AG04450 (cell line): Measurements from ENCODE around the gene ATM. TPM values are rescaled to one million over a fixed set of nuclear protein-coding genes. Genes with fewer than 3 reads are reported as not detected.

ENCODE experiments used
- CTCF ChIA-PET: fragments of 300-600, 350-600 bp; formaldehyde crosslinking; extraction: SDS; loops from one replicate; lab custom pipeline; 2022; ENCODE audit warnings: antibody characterized with exemption, inconsistent platforms; lab: Charles Lee
- POLR2A ChIA-PET: fragments of 350-600 bp; formaldehyde crosslinking; extraction: SDS; loops from one replicate; lab custom pipeline; 2021; ENCODE audit warnings: antibody characterized with exemption, inconsistent platforms; lab: Yijun Ruan, JAX
- DNase-seq: peaks from one replicate; pipeline ENCODE4 v3.0.0-alpha.2; 2011; ENCODE audit warnings: low read depth, low spot score
- H3K27ac ChIP-seq: one replicate; pipeline ENCODE4 v1.5.1; 2012; ENCODE audit warnings: low read depth, low read length, control low read depth
- H3K27me3 ChIP-seq: one replicate; pipeline ENCODE4 v1.6.0; 2012; ENCODE audit warnings: low read length; ENCODE audit not compliant: control insufficient read depth, insufficient read depth
- H3K4me3 ChIP-seq: 2 replicates; pipeline ENCODE4 v1.5.1; 2011; ENCODE audit warnings: mild to moderate bottlenecking, low read depth, low read length, control low read depth
- H3K9me3 ChIP-seq: 2 replicates; pipeline ENCODE4 v1.5.1; 2012; ENCODE audit warnings: low read length; ENCODE audit not compliant: control insufficient read depth, insufficient read depth
- polyA plus RNA-seq: library from polyadenylated mRNA; depleted of rRNA; stranded (reverse); fragments of >200 nt; gene quantifications from 2 replicates; pipeline ENCODE4 v1.2.3, GENCODE V29; 2011
- TF ChIP-seq, protein P1 (sequence below): IDR thresholded peaks from 2 replicates; pipeline ENCODE4 v1.5.1; 2011; ENCODE audit warnings: low read depth, low read length, control low read depth, inconsistent platforms

The ATM gene
- polyA plus RNA-seq, 1 experiment: 53.2 TPM

DNA sequence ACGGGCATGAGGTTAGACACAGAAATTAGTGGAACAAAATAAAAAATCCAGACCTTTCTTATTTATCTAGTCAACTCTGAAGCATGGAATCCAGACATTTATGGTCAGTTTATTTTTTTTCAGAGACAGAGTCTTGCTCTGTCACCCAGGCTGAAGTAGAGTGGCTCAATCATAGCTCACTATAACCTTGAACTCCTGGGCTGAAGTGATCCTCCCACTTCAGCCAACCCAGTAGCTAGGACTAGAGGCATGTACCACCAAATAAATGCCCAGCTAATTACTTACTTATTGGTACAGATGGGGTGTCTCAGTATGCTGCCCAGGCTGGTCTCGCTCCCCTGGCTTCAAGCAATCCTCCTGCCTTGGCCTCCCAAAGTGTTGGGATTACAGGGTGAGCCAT, 9.1 kb upstream of the ATM start:
- CTCF ChIA-PET: interaction anchor here (2.4 kb wide), 1 partner anchor 9 kb away, joined by 7 read pairs; the partner anchor contains the start of genes ATM and NPAT
- H3K27ac ChIP-seq: no peak overlapping the region
- TF ChIP-seq, protein P1, sequence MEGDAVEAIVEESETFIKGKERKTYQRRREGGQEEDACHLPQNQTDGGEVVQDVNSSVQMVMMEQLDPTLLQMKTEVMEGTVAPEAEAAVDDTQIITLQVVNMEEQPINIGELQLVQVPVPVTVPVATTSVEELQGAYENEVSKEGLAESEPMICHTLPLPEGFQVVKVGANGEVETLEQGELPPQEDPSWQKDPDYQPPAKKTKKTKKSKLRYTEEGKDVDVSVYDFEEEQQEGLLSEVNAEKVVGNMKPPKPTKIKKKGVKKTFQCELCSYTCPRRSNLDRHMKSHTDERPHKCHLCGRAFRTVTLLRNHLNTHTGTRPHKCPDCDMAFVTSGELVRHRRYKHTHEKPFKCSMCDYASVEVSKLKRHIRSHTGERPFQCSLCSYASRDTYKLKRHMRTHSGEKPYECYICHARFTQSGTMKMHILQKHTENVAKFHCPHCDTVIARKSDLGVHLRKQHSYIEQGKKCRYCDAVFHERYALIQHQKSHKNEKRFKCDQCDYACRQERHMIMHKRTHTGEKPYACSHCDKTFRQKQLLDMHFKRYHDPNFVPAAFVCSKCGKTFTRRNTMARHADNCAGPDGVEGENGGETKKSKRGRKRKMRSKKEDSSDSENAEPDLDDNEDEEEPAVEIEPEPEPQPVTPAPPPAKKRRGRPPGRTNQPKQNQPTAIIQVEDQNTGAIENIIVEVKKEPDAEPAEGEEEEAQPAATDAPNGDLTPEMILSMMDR: no peak
- no peaks in the 10 kb centered on the region for H3K9me3 ChIP-seq
- no peak for DNase-seq
- H3K4me3 ChIP-seq: no peak overlapping the region
- H3K27me3 ChIP-seq: no peaks in the 10 kb centered on the region
- POLR2A ChIA-PET: no interaction called here

DNA sequence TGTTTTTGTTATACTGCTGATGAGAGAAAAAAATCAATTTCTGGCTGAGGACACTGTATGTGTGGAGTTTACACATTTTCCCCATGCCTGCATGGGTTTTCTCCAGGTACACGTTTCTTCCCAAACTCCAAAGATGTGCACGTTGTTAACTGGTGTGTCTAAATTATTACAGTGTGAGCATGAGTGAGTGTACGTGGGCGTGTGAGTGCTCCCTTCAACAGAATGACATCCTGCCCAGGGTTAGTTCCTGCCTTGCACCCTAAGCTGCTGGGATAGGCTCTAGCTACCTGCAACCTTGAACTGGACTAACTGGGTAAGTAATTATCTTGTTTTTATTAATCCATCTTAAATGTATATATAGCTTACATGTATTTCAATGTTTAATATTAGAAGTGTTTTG, 5.9 kb upstream of the ATM start:
- ChIA-PET POLR2A (no interaction called here), CTCF (no interaction called here)
- Histone ChIP-seq H3K4me3 (no peak overlapping the region), H3K27ac (no peak overlapping the region), H3K27me3 (no peaks in the 10 kb centered on the region), H3K9me3 (no peaks in the 10 kb centered on the region)
- TF ChIP-seq, protein P1: no peak
- no peak for DNase-seq

DNA sequence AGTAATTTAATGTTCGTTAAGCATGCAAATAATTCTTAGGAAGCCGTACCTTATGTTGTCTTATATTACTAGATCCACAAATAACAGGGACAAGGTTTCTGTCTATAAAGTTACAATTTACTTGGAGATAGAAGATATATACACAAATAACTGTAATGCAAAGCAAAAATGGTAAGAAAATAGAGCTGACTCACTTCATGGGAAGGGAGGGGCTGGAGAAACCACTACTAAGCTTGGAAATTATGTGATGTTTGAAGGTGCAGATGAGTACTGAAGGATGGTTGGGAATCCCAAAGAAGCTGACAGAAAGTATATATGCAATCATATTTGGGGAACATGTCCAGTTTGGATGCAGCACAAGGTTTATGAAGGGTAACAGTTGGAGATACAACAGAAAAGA, 4.4 kb upstream of the ATM start:
- H3K27ac ChIP-seq: no peak overlapping the region
- no peaks in the 10 kb centered on the region for H3K9me3 ChIP-seq
- no peaks in the 10 kb centered on the region for H3K27me3 ChIP-seq
- CTCF ChIA-PET: no interaction called here
- POLR2A ChIA-PET: interaction anchor here (0.8 kb wide), 1 partner anchor 108 kb away, joined by 3 read pairs; no protein-coding TSS in a partner anchor
- TF ChIP-seq, protein P1: no peak
- DNase-seq: no peak
- no peak overlapping the region for H3K4me3 ChIP-seq

DNA sequence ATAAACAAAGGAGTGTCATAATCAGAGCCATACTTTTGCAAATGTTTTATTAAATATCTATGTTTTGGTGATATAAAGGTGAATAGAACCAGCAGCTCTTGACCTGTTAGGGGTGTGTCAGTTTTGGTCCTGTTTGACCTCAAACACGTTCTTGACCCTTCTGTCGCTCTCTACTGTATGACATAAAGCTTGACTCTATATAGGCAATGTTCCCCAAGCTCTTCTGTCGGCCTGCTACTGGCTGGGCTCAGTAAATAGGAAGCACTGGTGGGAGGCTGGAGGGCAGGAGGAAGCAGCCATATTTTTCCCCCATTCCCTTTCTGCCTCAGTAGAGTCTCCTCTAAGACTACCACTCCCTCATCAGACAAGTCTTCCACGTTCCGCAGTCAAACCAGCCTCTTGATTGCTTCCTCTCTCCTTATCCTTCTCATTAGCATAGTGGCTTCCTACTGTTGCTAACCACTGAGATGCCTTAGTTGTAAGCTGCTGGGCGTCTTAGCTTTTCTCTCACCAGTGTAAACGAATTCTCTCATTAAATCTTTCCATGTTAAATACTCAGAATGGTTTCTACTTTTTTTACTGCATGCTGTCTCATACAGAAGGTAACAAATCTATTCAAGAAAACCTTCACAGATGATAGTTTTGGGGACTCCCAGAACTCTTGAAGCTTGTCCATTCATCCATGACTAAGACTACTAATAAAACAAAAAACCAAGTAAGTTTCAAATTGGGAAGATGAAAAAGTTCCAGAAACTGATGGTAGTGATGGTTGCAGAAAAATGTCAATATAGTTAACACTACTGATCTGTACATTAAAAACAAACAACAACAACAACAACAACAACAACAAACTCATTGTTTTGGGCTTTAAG, 3.7 kb upstream of the ATM start:
- H3K27me3 ChIP-seq: no peaks in the 10 kb centered on the region
- no peak overlapping the region for H3K27ac ChIP-seq
- POLR2A ChIA-PET: interaction anchor here (0.8 kb wide), 2 partner anchors 107 to 1776 kb away, joined by 3 to 4 read pairs; no protein-coding TSS in a partner anchor
- DNase-seq: no peak
- TF ChIP-seq, protein P1: no peak
- no peak overlapping the region for H3K4me3 ChIP-seq
- no peaks in the 10 kb centered on the region for H3K9me3 ChIP-seq
- CTCF ChIA-PET: no interaction called here

DNA sequence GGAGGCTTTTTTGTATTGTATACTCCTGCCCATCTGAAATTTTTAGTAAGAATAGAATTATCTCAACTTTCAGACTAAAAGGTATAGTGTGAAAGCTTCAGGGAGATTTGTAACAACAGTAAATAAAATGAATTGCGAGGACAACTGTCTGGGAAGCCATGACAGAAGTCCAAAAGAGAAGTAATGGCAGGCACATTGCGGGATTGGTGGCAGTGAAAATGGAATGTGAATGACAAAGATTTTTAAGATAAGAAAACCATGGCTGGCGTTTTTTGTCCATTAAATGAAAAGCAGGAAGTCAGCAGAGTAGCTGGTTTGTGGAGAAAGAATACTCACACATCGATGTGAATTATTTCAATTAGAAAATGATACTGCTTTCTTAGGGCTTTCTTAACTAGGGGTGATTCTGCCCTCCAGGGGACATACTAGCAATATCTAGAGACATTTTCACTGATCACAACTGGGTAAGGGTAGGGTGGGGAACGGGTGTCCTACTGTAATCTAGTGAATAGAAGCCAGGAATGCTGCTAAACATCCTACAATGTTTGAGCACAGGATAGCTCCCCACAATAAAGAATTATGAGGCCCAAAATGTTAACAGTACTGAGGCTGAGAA, 2.0 kb upstream of the ATM start:
- Histone ChIP-seq H3K9me3 (no peaks in the 10 kb centered on the region), H3K27me3 (no peaks in the 10 kb centered on the region), H3K4me3 (peak overlapping the region; percentile 86), H3K27ac (no peak overlapping the region)
- TF ChIP-seq, protein P1: no peak
- DNase-seq: no peak
- ChIA-PET CTCF (interaction anchor here (0.8 to 1.0 kb wide), 2 partner anchors 212 to 435 kb away, joined by 3 read pairs; partner anchors contain the start of gene CUL5), POLR2A (no interaction called here)
